Muscle of leg (tissue), 11 donors: ENCODE data around the gene ATP8A2. TPM values are rescaled to one million over a fixed set of nuclear protein-coding genes. Genes with fewer than 3 reads are reported as not detected.

ENCODE experiments used
- DNase-seq: peaks from one replicate; pipeline ENCODE4 v3.0.0; 2013
- H3K27ac ChIP-seq: one replicate; pipeline ENCODE4 v1.5.1; 2013; ENCODE audit warnings: mild to moderate bottlenecking, low read length, control low read depth
- H3K27me3 ChIP-seq: one replicate; pipeline ENCODE4 v1.6.1; 2013; ENCODE audit warnings: low read length; ENCODE audit not compliant: control insufficient read depth, insufficient read depth
- H3K36me3 ChIP-seq: one replicate; pipeline ENCODE4 v1.6.1; 2013; ENCODE audit warnings: low read length; ENCODE audit not compliant: control insufficient read depth, insufficient read depth
- H3K4me1 ChIP-seq: one replicate; pipeline ENCODE4 v1.6.1; 2013; ENCODE audit warnings: low read length; ENCODE audit not compliant: control insufficient read depth, insufficient read depth
- H3K4me3 ChIP-seq: one replicate; pipeline ENCODE4 v1.5.1; 2013; ENCODE audit warnings: low read length, control low read depth
- H3K9me3 ChIP-seq: replicated peaks from 2 replicates; pipeline ENCODE4 v1.6.1; 2013; ENCODE audit warnings: low read depth, low read length; ENCODE audit not compliant: control insufficient read depth
- WGBS: methylation state at CpG from one replicate; pipeline ENCODE4 v1.1.5; 2013; ENCODE audit warnings: missing lambda C conversion rate; ENCODE audit not compliant: insufficient coverage; 5-methylcytosine and 5-hydroxymethylcytosine counted together
- polyA plus RNA-seq, 8 donors: library from polyadenylated mRNA; unstranded; fragments of 120-200 nt; gene quantifications; one replicate each; pipeline versions ENCODE4 v1.2.1 to v1.2.3, GENCODE V29; 2013; ENCODE audit warnings: inconsistent platforms in 1 of 8, low replicate concordance in 1 of 8; ENCODE audit not compliant: insufficient read length in 8 of 8, insufficient read depth in 1 of 8
- total RNA-seq: library from RNA; stranded (reverse); fragments of 120-200 nt; gene quantifications from one replicate; pipeline ENCODE4 v1.2.4, GENCODE V29; 2013

The ATP8A2 gene
- total and polyA plus RNA-seq, 9 donors = 0.89 to 2.9 (median 1.6) TPM

DNA sequence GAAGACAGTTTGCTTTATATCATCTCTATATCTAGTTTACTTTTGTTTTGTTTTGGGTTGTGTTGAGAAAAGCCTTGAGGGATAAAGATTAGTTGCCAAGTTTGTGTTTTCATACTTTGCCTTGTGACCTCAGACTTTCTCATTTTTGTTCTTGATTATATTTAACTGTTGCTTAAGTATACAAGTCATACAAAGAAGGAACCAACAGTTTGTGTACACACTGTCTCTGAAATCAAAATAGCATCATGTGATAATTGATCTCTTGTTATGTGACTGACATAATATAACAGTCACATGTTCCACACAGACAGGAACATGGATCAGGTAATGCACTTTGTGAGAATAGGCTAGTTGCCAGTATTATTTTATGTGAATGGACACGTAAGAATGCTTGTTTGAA, 609.3 kb downstream of the ATP8A2 start:
- WGBS = no CpG with 5 or more reads among the region's 1 CpG
- H3K4me1 ChIP-seq = peaks cover 4% of the 10 kb centered on the region

GRCh38 chr13:25982907-25983306, 611.1 kb downstream of the ATP8A2 start:
- Histone ChIP-seq H3K27me3 (no peaks in the 10 kb centered on the region), H3K4me1 (no peaks in the 10 kb centered on the region), H3K4me3 (no peak overlapping the region), H3K9me3 (no peaks in the 10 kb centered on the region), H3K36me3 (no peaks in the 10 kb centered on the region), H3K27ac (no peak overlapping the region)
- DNase-seq = peak; percentile 54

More for the DNA sequence above, 609.3 kb downstream of the ATP8A2 start:
- Histone ChIP-seq H3K9me3 (no peaks in the 10 kb centered on the region), H3K27me3 (no peaks in the 10 kb centered on the region), H3K27ac (no peak overlapping the region), H3K4me3 (no peak overlapping the region), H3K36me3 (no peaks in the 10 kb centered on the region)
- no peak for DNase-seq

DNA sequence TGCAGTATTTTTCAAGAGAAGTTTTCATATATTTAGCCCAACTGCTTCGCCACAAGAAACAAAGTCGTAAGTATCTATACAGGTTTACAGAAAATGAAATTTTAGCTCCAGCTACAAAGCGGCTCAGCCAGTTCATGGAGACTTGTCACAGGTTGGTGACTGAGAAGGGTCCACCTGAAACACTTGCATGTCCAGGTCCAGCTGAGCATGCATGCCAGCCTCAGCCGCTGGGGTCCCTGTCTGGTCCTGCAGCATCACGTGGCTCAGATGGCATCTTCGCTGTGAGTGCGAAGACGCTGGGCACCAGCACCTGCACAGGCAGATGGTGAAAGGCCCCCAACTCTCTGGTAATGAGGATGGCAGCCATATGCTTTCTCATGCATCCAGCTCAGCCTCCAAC, 616.2 kb downstream of the ATP8A2 start:
- no peak overlapping the region for H3K4me3 ChIP-seq
- no peak for DNase-seq
- H3K9me3 ChIP-seq = no peaks in the 10 kb centered on the region
- no peaks in the 10 kb centered on the region for H3K36me3 ChIP-seq
- 100% methylated on average over 3 of the region's 8 CpGs for WGBS
- H3K27ac ChIP-seq = no peak overlapping the region
- no peaks in the 10 kb centered on the region for H3K27me3 ChIP-seq
- H3K4me1 ChIP-seq = peaks cover 15% of the 10 kb centered on the region

DNA sequence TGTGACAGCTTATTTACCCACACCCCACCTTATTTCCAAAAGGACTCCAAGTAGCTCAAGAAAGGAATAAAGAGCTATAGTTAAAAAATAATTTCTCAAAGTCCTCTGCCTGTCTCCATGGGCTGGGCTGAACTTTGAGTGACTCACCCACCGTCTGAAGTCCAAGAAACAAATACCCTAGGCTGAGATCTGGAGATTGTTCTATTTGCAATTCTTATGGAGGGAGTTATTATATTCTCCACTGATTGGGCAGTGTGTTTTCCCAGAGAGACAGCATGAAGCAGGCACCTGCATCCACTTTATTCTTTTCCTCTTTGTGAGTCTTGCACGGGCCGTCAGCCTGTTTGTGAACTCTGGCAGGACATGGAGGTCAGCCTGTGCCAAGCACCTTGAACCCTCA, 616.9 kb downstream of the ATP8A2 start:
- no peaks in the 10 kb centered on the region for H3K27me3 ChIP-seq
- DNase-seq = peak; percentile 57
- peaks cover 15% of the 10 kb centered on the region for H3K4me1 ChIP-seq
- H3K27ac ChIP-seq = no peak overlapping the region
- H3K9me3 ChIP-seq = no peaks in the 10 kb centered on the region
- no CpG with 5 or more reads among the region's 3 CpGs for WGBS
- H3K36me3 ChIP-seq = no peaks in the 10 kb centered on the region
- no peak overlapping the region for H3K4me3 ChIP-seq

DNA sequence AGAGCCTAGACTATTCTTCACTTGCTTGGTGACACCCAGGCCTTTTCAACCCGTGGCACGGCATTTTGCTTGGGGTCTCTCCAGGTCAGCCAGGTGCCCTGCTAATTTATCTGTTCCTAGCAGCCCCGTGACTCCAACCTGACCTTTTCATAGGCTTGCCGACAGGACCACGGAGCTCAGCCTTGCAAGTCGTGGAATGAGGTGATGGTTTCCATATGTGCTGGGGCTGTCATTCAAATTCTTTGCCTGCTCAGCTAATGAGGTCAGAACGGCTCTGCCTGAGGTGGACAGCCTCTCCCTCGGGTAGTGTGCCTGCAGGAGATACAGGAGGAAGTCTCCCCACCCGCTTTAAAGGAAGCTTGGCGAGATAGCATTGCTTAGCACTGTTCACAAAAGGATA, 619.0 kb downstream of the ATP8A2 start:
- Histone ChIP-seq H3K4me3 (no peak overlapping the region), H3K36me3 (no peaks in the 10 kb centered on the region), H3K27ac (no peak overlapping the region), H3K9me3 (no peaks in the 10 kb centered on the region), H3K27me3 (no peaks in the 10 kb centered on the region), H3K4me1 (peaks cover 15% of the 10 kb centered on the region)
- peak; percentile 68 for DNase-seq
- 17% methylated on average over 10 of the region's 10 CpGs for WGBS

DNA sequence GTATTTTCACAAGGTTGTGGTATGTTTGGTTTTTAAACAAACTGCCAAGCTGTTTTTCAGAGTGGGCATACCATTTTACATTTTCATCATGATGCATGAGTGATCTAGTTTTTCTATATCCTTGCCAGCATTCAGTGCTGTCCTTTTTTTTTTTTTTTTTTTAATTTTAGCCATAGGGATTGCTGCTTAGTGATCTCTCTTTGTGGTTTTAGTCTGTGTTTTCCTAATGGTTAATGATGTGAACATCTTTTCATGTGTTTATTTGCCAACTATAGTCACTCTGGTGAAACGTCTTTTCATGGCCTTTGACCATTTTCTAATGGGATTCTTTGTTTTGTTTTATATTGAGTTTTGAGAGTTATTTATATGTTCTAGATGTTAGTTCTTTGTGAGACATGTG, 620.3 kb downstream of the ATP8A2 start:
- no peaks in the 10 kb centered on the region for H3K9me3 ChIP-seq
- H3K27ac ChIP-seq = no peak overlapping the region
- peaks cover 15% of the 10 kb centered on the region for H3K4me1 ChIP-seq
- no peak overlapping the region for H3K4me3 ChIP-seq
- no peaks in the 10 kb centered on the region for H3K27me3 ChIP-seq
- no peak for DNase-seq
- no peaks in the 10 kb centered on the region for H3K36me3 ChIP-seq
- WGBS = no CpG with 5 or more reads among the region's 1 CpG

DNA sequence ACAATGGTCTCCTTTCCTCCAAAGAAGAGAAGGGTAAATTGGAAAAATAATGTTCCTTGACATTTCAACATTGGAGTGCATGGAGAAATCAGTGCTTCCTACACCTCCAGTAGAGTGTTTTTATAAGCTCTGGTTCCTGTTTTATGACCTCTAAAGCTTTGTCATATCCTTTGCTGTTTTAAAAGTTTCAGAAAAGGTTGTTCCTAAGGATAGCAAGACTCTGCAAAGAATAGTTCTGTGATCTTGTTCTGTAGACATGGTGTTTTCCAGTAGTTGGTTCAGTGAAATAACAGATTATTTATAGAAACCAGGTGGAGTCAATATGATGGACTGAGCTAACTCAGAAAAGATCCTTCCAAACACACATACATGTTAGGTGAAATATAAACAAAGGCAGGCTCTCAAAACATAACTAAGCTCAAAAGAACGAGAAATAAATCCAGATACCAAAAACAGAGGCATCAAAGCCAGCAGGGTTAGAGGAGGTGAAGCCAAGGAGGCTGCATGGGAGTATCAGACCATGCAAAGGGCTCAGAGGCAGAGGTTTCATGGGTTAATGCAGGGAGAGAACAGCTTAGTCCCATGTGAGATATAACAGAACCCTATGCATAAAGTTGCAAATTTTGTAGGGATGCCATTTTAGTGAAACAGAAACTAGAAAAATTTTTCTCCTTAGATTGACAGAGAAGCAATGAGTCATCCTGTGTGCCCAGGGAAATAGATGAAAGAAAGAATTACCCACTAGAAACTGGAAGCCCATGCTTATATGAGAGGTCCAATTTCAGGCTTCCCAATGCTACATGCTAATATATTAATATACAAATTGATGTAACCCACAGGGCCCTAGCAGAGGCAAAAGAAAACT, 635.7 kb downstream of the ATP8A2 start:
- WGBS = no CpG with 5 or more reads among the region's 1 CpG
- no peaks in the 10 kb centered on the region for H3K36me3 ChIP-seq
- H3K4me3 ChIP-seq = no peak overlapping the region
- peaks cover 5% of the 10 kb centered on the region for H3K4me1 ChIP-seq
- DNase-seq = no peak
- H3K27me3 ChIP-seq = no peaks in the 10 kb centered on the region
- H3K27ac ChIP-seq = no peak overlapping the region
- H3K9me3 ChIP-seq = peaks cover 3% of the 10 kb centered on the region

- no peaks in the 10 kb centered on the region for H3K9me3 ChIP-seq
- peaks cover 14% of the 10 kb centered on the region for H3K4me1 ChIP-seq
- H3K27me3 ChIP-seq = no peaks in the 10 kb centered on the region
- WGBS = 62% methylated on average over 5 of the region's 13 CpGs
- no peak overlapping the region for H3K4me3 ChIP-seq
- DNase-seq = no peak
- no peaks in the 10 kb centered on the region for H3K36me3 ChIP-seq
- H3K27ac ChIP-seq = no peak overlapping the region
These were observed 638.9 kb downstream of the ATP8A2 start for GRCh38 chr13:26010487-26011207.

DNA sequence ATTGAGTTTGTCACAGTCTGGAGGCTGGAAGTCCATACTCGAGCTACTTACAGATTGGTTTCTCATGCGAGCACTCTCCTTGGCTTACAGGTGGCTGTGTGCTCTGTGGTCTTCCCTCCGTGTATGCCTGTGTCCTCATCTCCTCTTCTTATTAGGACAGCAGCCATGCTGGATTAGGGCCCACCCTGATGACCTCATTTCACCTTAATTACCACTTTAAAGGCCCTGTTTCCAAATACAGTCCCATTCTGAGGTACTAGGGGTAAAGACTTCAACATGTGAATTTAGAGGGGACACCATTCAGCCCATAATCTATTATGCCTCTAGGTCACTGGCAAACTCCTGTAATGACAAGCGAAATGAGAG, 639.4 kb downstream of the ATP8A2 start:
- 100% methylated on average over 3 of the region's 4 CpGs for WGBS
- peaks cover 19% of the 10 kb centered on the region for H3K4me1 ChIP-seq

DNA sequence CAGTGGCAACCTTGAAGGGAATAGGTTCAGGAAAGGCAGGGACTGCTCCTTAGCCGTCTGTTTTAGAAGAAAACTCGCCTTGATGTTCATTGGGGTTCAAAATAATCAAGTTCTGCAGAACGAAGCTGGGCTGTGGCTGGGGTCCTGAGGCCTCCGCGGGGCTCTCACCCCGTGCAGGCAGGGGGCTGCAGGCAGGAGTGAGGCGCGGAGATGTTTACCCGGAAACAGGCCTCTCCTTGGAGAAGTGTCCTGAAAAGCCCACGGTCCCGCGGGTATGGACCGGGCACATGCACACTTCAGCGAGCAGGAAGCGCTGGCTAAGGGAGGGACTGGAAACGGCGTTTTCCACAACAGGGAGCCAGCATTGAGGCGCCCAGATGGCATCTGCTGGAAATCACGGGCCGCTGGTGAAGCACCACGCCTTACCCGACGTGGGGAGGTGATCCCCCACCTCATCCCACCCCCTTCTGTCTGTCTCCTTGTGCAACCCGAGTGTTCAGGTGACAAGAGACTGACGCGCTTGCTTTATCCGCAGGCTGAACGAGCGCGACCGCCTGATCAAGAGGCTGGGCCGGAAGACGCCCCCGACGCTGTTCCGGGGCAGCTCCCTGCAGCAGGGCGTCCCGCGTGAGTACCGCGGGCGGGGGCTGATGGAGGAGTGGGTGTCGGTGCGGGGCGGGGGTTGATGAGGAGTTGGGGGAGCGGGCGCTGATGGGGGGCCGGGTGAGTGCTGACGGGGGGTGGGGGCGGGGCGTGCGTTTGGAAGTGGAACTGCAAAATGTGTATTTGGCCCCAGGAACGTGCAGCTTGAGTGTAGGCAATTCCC, 640.4 kb downstream of the ATP8A2 start:
- no peaks in the 10 kb centered on the region for H3K36me3 ChIP-seq
- no peak overlapping the region for H3K27ac ChIP-seq
- H3K9me3 ChIP-seq = no peaks in the 10 kb centered on the region
- no peaks in the 10 kb centered on the region for H3K27me3 ChIP-seq
- 31% methylated on average over 24 of the region's 53 CpGs for WGBS
- DNase-seq = peak; percentile 61
- peak overlapping the region; percentile 46 for H3K4me3 ChIP-seq
- peaks cover 28% of the 10 kb centered on the region for H3K4me1 ChIP-seq

More for the DNA sequence above, 639.4 kb downstream of the ATP8A2 start:
- Histone ChIP-seq H3K36me3 (no peaks in the 10 kb centered on the region), H3K4me3 (no peak overlapping the region), H3K27ac (no peak overlapping the region), H3K27me3 (no peaks in the 10 kb centered on the region), H3K9me3 (no peaks in the 10 kb centered on the region)
- no peak for DNase-seq
